ENCODE measurements around the gene LRRC4C. TPM values are rescaled to one million over a fixed set of nuclear protein-coding genes. Genes with fewer than 3 reads are reported as not detected.

Gene LRRC4C
- total RNA-seq, 1 donor from 2014 or later = 1.2 TPM

GRCh38 chr11:40573254-40573891, 886.1 kb downstream of the LRRC4C start:
- Mint-ChIP-seq H3K27me3 (ENCODE audit: unreplicated experiment) (no peaks in the 10 kb centered on the region), H3K27ac (ENCODE audit: unreplicated experiment) (no peak overlapping the region), H3K4me3 (ENCODE audit: unreplicated experiment) (no peak overlapping the region), H3K36me3 (ENCODE audit: low read depth, unreplicated experiment) (no peaks in the 10 kb centered on the region), H3K9me3 (ENCODE audit: unreplicated experiment) (no peaks in the 10 kb centered on the region), H3K4me1 (ENCODE audit: unreplicated experiment) (no peaks in the 10 kb centered on the region)
- DNase-seq (ENCODE audit: low spot score) = no peak
- no peak for TF ChIP-seq CTCF (IDR thresholded peaks at IDR 0.05; ENCODE audit: unreplicated experiment)

GRCh38 chr11:40569947-40570531, 889.4 kb downstream of the LRRC4C start:
- Mint-ChIP-seq H3K27ac (ENCODE audit: unreplicated experiment) (no peak overlapping the region), H3K4me3 (ENCODE audit: unreplicated experiment) (no peak overlapping the region), H3K9me3 (ENCODE audit: unreplicated experiment) (no peaks in the 10 kb centered on the region), H3K4me1 (ENCODE audit: unreplicated experiment) (no peaks in the 10 kb centered on the region), H3K27me3 (ENCODE audit: unreplicated experiment) (no peaks in the 10 kb centered on the region), H3K36me3 (ENCODE audit: low read depth, unreplicated experiment) (no peaks in the 10 kb centered on the region)
- no peak for DNase-seq (ENCODE audit: low spot score)
- no peak for TF ChIP-seq CTCF (IDR thresholded peaks at IDR 0.05; ENCODE audit: unreplicated experiment)

GRCh38 chr11:40567392-40567791, 892.1 kb downstream of the LRRC4C start:
- no peak for TF ChIP-seq CTCF (IDR thresholded peaks at IDR 0.05; ENCODE audit: unreplicated experiment)
- Mint-ChIP-seq H3K36me3 (ENCODE audit: low read depth, unreplicated experiment) (no peaks in the 10 kb centered on the region), H3K4me1 (ENCODE audit: unreplicated experiment) (no peaks in the 10 kb centered on the region), H3K4me3 (ENCODE audit: unreplicated experiment) (no peak overlapping the region), H3K27me3 (ENCODE audit: unreplicated experiment) (no peaks in the 10 kb centered on the region), H3K9me3 (ENCODE audit: unreplicated experiment) (no peaks in the 10 kb centered on the region), H3K27ac (ENCODE audit: unreplicated experiment) (no peak overlapping the region)
- DNase-seq (ENCODE audit: low spot score) = no peak

GRCh38 chr11:40544162-40544561, 915.3 kb downstream of the LRRC4C start:
- H3K36me3 Mint-ChIP-seq (ENCODE audit: low read depth, unreplicated experiment) = no peaks in the 10 kb centered on the region
- H3K4me3 Mint-ChIP-seq (ENCODE audit: unreplicated experiment) = no peak overlapping the region
- no peak overlapping the region for H3K27ac Mint-ChIP-seq (ENCODE audit: unreplicated experiment)
- H3K27me3 Mint-ChIP-seq (ENCODE audit: unreplicated experiment) = no peaks in the 10 kb centered on the region
- no peak for TF ChIP-seq CTCF (IDR thresholded peaks at IDR 0.05; ENCODE audit: unreplicated experiment)
- H3K9me3 Mint-ChIP-seq (ENCODE audit: unreplicated experiment) = no peaks in the 10 kb centered on the region
- no peak for DNase-seq (ENCODE audit: low spot score)
- H3K4me1 Mint-ChIP-seq (ENCODE audit: unreplicated experiment) = no peaks in the 10 kb centered on the region

GRCh38 chr11:40542821-40543220, 916.6 kb downstream of the LRRC4C start:
- no peak overlapping the region for H3K27ac Mint-ChIP-seq (ENCODE audit: unreplicated experiment)
- H3K27me3 Mint-ChIP-seq (ENCODE audit: unreplicated experiment) = no peaks in the 10 kb centered on the region
- H3K4me3 Mint-ChIP-seq (ENCODE audit: unreplicated experiment) = no peak overlapping the region
- no peaks in the 10 kb centered on the region for H3K4me1 Mint-ChIP-seq (ENCODE audit: unreplicated experiment)
- H3K36me3 Mint-ChIP-seq (ENCODE audit: low read depth, unreplicated experiment) = no peaks in the 10 kb centered on the region
- H3K9me3 Mint-ChIP-seq (ENCODE audit: unreplicated experiment) = no peaks in the 10 kb centered on the region
- DNase-seq (ENCODE audit: low spot score) = no peak
- TF ChIP-seq CTCF (IDR thresholded peaks at IDR 0.05; ENCODE audit: unreplicated experiment) = no peak
